GM23338 (cell line): ENCODE data around the gene XXYLT1. TPM values are rescaled to one million over a fixed set of nuclear protein-coding genes. Genes with fewer than 3 reads are reported as not detected.

ENCODE experiments used
- ATAC-seq: fragments of 200-7000 bp; cut with Tn5 transposase; 3 replicates; pipeline ENCODE4 v1.9.1; 2020
- DNase-seq: peaks from one replicate; pipeline ENCODE4 v3.0.0-alpha.2; 2015; ENCODE audit warnings: low spot score
- H2AFZ ChIP-seq: fragments of 200-600 bp; sonication (generic); 2 replicates; pipeline ENCODE4 v1.8.0; 2016; ENCODE audit warnings: antibody characterized with exemption, mild to moderate bottlenecking, moderate library complexity
- H3F3A ChIP-seq: fragments of 200-600 bp; sonication (generic); replicated peaks from 2 replicates; pipeline ENCODE4 v1.8.0; 2017; ENCODE audit warnings: antibody characterized with exemption, mixed run types, low read depth
- H3K27ac ChIP-seq: fragments of 200-600 bp; sonication (generic); 2 replicates; pipeline ENCODE4 v1.6.1; 2016; ENCODE audit warnings: low read depth
- H3K27me3 ChIP-seq: fragments of 200-600 bp; sonication (generic); 2 replicates; pipeline ENCODE4 v1.8.0; 2016; ENCODE audit warnings: mild to moderate bottlenecking, mixed run types, moderate library complexity; ENCODE audit not compliant: insufficient read depth
- H3K36me3 ChIP-seq: fragments of 200-600 bp; sonication (generic); 2 replicates; pipeline ENCODE4 v1.8.0; 2016; ENCODE audit warnings: mild to moderate bottlenecking; ENCODE audit not compliant: insufficient read depth
- H3K4me1 ChIP-seq: fragments of 200-600 bp; sonication (generic); 2 replicates; pipeline ENCODE4 v1.8.0; 2016; ENCODE audit warnings: mild to moderate bottlenecking, moderate library complexity; ENCODE audit not compliant: insufficient read depth
- H3K4me2 ChIP-seq: fragments of 200-600 bp; sonication (generic); 2 replicates; pipeline ENCODE4 v1.7.1; 2017; ENCODE audit warnings: mixed run types
- H3K4me3 ChIP-seq: fragments of 200-600 bp; sonication (generic); 2 replicates; pipeline ENCODE4 v1.6.1; 2016; ENCODE audit warnings: mixed run types
- H3K79me2 ChIP-seq: fragments of 200-600 bp; sonication (generic); replicated peaks from 2 replicates; pipeline ENCODE4 v1.8.0; 2017; ENCODE audit warnings: mild to moderate bottlenecking; ENCODE audit not compliant: insufficient read depth
- H3K9me2 ChIP-seq: fragments of 200-600 bp; sonication (generic); 2 replicates; pipeline ENCODE4 v1.8.0; 2017; ENCODE audit not compliant: insufficient read depth
- H4K20me1 ChIP-seq: fragments of 200-600 bp; sonication (generic); replicated peaks from 2 replicates; pipeline ENCODE4 v1.8.0; 2017; ENCODE audit warnings: mild to moderate bottlenecking; ENCODE audit not compliant: insufficient read depth
- H3K27ac Mint-ChIP-seq: 2 replicates; pipeline ENCODE4 v1.8.0; 2020; ENCODE audit warnings: inconsistent platforms, mild to moderate bottlenecking, moderate library complexity, mixed read lengths
- H3K27me3 Mint-ChIP-seq: 3 replicates; pipeline ENCODE4 v1.8.0; 2022; ENCODE audit warnings: low read depth, mild to moderate bottlenecking, moderate library complexity, mixed read lengths, inconsistent platforms; ENCODE audit not compliant: insufficient read depth, poor library complexity
- H3K36me3 Mint-ChIP-seq: 3 replicates; pipeline ENCODE4 v1.8.0; 2021; ENCODE audit warnings: low read depth, mild to moderate bottlenecking, inconsistent platforms, moderate library complexity, mixed read lengths
- H3K4me1 Mint-ChIP-seq: 3 replicates; pipeline ENCODE4 v1.8.0; 2020; ENCODE audit warnings: mild to moderate bottlenecking, inconsistent platforms, mixed read lengths
- H3K4me3 Mint-ChIP-seq: 3 replicates; pipeline ENCODE4 v1.8.0; 2021; ENCODE audit warnings: moderate library complexity, mild to moderate bottlenecking, inconsistent platforms, mixed read lengths
- H3K9me3 Mint-ChIP-seq: 3 replicates; pipeline ENCODE4 v1.8.0; 2020; ENCODE audit warnings: moderate library complexity, mild to moderate bottlenecking, inconsistent platforms, mixed read lengths
- CREB1 ChIP-seq: fragments of 250-450 bp; sonication (Bioruptor Pico); IDR thresholded peaks from 2 replicates; pipeline ENCODE4 v1.5.0; 2020; ENCODE audit warnings: low read depth, mild to moderate bottlenecking, moderate library complexity
- CTCF ChIP-seq, 2 experiments: fragments of 200-600 bp in 1 of 2; sonication (generic) in 1 of 2; conservative IDR thresholded peaks; 2 replicates each; pipeline versions ENCODE4 v1.5.1 to v1.6.1; 2016 to 2017; ENCODE audit warnings: antibody characterized with exemption in 2 of 2, low read depth in 2 of 2, mild to moderate bottlenecking in 2 of 2, moderate library complexity in 1 of 2
- ETS1 ChIP-seq: IDR thresholded peaks from 2 replicates; pipeline ENCODE4 v1.6.1; 2016; ENCODE audit warnings: antibody characterized with exemption
- EZH2 ChIP-seq: fragments of 200-600 bp; sonication (generic); IDR thresholded peaks from one replicate; pipeline ENCODE4 v1.8.0; 2017; ENCODE audit warnings: antibody characterized with exemption, mild to moderate bottlenecking, low read depth; ENCODE audit not compliant: unreplicated experiment
- EZH2phosphoT487 ChIP-seq: fragments of 200-600 bp; sonication (generic); IDR thresholded peaks from one replicate; pipeline ENCODE4 v1.8.1; 2018; ENCODE audit warnings: antibody characterized with exemption; ENCODE audit not compliant: unreplicated experiment
- JUNB ChIP-seq: IDR thresholded peaks from one replicate; pipeline ENCODE4 v1.6.1; 2016; ENCODE audit warnings: antibody characterized with exemption; ENCODE audit not compliant: unreplicated experiment
- NANOG ChIP-seq: IDR thresholded peaks from 2 replicates; pipeline ENCODE4 v1.6.1; 2016; ENCODE audit warnings: antibody characterized with exemption, borderline replicate concordance
- POLR2AphosphoS5 ChIP-seq: IDR thresholded peaks from 2 replicates; pipeline ENCODE4 v1.6.1; 2016; ENCODE audit warnings: antibody characterized with exemption, low read depth
- STAT1 ChIP-seq: IDR thresholded peaks from one replicate; pipeline ENCODE4 v1.6.1; 2016; ENCODE audit warnings: antibody characterized with exemption; ENCODE audit not compliant: unreplicated experiment
- ZNF114 ChIP-seq: fragments of 250-450 bp; sonication (Bioruptor Pico); IDR thresholded peaks from 2 replicates; pipeline ENCODE4 v1.5.0; 2020; ENCODE audit warnings: mild to moderate bottlenecking, moderate library complexity
- ZNF331 ChIP-seq: fragments of 250-450 bp; sonication (Bioruptor Pico); IDR thresholded peaks from 2 replicates; pipeline ENCODE4 v1.5.0; 2020; ENCODE audit warnings: low read depth, mild to moderate bottlenecking, moderate library complexity
- ZNF462 ChIP-seq: fragments of 250-450 bp; sonication (Bioruptor Pico); IDR thresholded peaks from 2 replicates; pipeline ENCODE4 v1.5.0; 2020; ENCODE audit warnings: mild to moderate bottlenecking, moderate library complexity
- polyA plus RNA-seq: library from polyadenylated mRNA; unstranded; fragments of >200 nt; fragmentation: Nextera tagmentation; extraction: Ambion mirVana; gene quantifications from 2 replicates; pipeline ENCODE4 v1.2.1, GENCODE V29; 2016
- total RNA-seq: library from RNA; depleted of rRNA; stranded (reverse); fragments of >200 nt; shearing (Covaris generic); gene quantifications from 2 replicates; pipeline ENCODE4 v1.2.3, GENCODE V29; 2014
- TF ChIP-seq, protein P1 (sequence below): IDR thresholded peaks from one replicate; pipeline ENCODE4 v1.6.1; 2018; ENCODE audit warnings: antibody characterized with exemption; ENCODE audit not compliant: unreplicated experiment

Gene XXYLT1
- total and polyA plus RNA-seq, 2 experiments from 2014 or later = 13.5 to 34.8 TPM

- Histone ChIP-seq H3K79me2 (no peaks in the 10 kb centered on the region), H2AFZ (peak overlapping the region; percentile 86; the same call in 1 of the 2 replicates), H3K4me3 (no peak overlapping the region), H3K9me2 (no peaks in the 10 kb centered on the region), H3K4me1 (peaks cover 22% of the 10 kb centered on the region), H3F3A (no peaks in the 10 kb centered on the region), H3K27me3 (no peaks in the 10 kb centered on the region), H3K36me3 (no peaks in the 10 kb centered on the region), H3K4me2 (no peak overlapping the region), H4K20me1 (no peaks in the 10 kb centered on the region), H3K27ac (no peak overlapping the region)
- Mint-ChIP-seq H3K4me1 (peaks cover 47% of the 10 kb centered on the region), H3K4me3 (no peak overlapping the region), H3K27me3 (peaks cover 18% of the 10 kb centered on the region), H3K27ac (no peak overlapping the region), H3K9me3 (peaks cover 6% of the 10 kb centered on the region; the same call in 2 of the 3 replicates), H3K36me3 (no peaks in the 10 kb centered on the region)
- TF ChIP-seq ETS1 = no peak
- TF ChIP-seq ZNF462 (CRISPR knock-in tag) = no peak
- no peak for TF ChIP-seq NANOG
- TF ChIP-seq, protein P1, sequence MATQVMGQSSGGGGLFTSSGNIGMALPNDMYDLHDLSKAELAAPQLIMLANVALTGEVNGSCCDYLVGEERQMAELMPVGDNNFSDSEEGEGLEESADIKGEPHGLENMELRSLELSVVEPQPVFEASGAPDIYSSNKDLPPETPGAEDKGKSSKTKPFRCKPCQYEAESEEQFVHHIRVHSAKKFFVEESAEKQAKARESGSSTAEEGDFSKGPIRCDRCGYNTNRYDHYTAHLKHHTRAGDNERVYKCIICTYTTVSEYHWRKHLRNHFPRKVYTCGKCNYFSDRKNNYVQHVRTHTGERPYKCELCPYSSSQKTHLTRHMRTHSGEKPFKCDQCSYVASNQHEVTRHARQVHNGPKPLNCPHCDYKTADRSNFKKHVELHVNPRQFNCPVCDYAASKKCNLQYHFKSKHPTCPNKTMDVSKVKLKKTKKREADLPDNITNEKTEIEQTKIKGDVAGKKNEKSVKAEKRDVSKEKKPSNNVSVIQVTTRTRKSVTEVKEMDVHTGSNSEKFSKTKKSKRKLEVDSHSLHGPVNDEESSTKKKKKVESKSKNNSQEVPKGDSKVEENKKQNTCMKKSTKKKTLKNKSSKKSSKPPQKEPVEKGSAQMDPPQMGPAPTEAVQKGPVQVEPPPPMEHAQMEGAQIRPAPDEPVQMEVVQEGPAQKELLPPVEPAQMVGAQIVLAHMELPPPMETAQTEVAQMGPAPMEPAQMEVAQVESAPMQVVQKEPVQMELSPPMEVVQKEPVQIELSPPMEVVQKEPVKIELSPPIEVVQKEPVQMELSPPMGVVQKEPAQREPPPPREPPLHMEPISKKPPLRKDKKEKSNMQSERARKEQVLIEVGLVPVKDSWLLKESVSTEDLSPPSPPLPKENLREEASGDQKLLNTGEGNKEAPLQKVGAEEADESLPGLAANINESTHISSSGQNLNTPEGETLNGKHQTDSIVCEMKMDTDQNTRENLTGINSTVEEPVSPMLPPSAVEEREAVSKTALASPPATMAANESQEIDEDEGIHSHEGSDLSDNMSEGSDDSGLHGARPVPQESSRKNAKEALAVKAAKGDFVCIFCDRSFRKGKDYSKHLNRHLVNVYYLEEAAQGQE = no peak
- TF ChIP-seq ZNF114 (CRISPR knock-in tag) = no peak
- no peak for TF ChIP-seq EZH2
- no peak for TF ChIP-seq JUNB
- no peak for TF ChIP-seq CTCF (conservative IDR thresholded peaks at IDR 0.05; ENCODE audit: low read depth in 2 of 2)
- TF ChIP-seq ZNF331 (CRISPR knock-in tag) = no peak
- no peak for TF ChIP-seq STAT1
- TF ChIP-seq POLR2AphosphoS5 = no peak
- TF ChIP-seq EZH2phosphoT487 = no peak
- TF ChIP-seq CREB1 (CRISPR knock-in tag) = no peak
- ATAC-seq (no peak), DNase-seq (no peak)
These were observed 236.9 kb downstream of the XXYLT1 start for GRCh38 chr3:195034101-195034500.
